Upper lobe of left lung (tissue), 4 donors: ENCODE measurements around the gene PLCH2.

ENCODE experiments used
- EP300 ChIP-seq, 4 donors: sonication (generic); formaldehyde crosslinking; IDR thresholded peaks; one replicate each; pipeline ENCODE4 v1.5.1; 2017; ENCODE audit warnings: antibody characterized with exemption in 4 of 4, control low read depth in 2 of 4
- POLR2A ChIP-seq, 4 donors: fragments of 450-650 bp; IDR thresholded peaks; one replicate each; pipeline ENCODE4 v1.5.1; 2016 to 2017; ENCODE audit warnings: antibody characterized with exemption in 4 of 4, mild to moderate bottlenecking in 2 of 4
- POLR2AphosphoS5 ChIP-seq, 2 donors: sonication (generic); formaldehyde crosslinking; IDR thresholded peaks; one replicate each; pipeline ENCODE4 v1.5.1; 2017; ENCODE audit warnings: antibody characterized with exemption in 2 of 2
- TF ChIP-seq, protein P1 (sequence below), 6 experiments: fragments of 450-650 bp in 4 of 6; fragments of 200-600 bp in 2 of 6; sonication (generic) in 2 of 6; IDR thresholded peaks; one replicate each; pipeline ENCODE4 v1.5.1; 2016 to 2019; ENCODE audit warnings: antibody characterized with exemption in 6 of 6

DNA sequence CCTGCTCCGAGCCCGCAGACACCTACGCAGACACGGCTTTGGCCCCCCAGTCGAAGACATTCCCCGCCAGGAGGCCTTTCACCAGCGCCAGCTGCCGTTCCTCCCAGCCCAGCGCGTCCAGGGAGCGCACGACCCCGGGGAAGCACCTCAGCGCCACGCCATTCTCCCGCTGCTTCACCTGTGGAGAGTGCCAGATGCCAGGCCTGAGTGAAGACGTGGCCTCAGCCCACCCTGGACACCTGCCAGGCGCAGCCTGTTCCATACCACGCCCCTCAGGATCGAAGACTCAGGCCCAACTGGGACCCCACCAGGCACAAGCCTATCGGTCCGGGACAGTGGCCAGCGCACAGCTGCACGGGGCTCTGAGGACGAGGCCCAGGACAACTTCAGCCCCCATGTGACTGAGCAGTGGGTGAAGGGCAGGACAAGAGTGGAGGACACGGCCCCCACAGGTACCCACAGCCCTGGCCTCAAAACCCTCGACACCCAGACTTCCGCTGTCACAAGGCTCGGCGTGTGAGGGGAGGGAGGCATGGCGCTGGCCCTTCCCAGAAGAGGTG lies 36.9 kb downstream of the PLCH2 start:
- TF ChIP-seq, protein P1, sequence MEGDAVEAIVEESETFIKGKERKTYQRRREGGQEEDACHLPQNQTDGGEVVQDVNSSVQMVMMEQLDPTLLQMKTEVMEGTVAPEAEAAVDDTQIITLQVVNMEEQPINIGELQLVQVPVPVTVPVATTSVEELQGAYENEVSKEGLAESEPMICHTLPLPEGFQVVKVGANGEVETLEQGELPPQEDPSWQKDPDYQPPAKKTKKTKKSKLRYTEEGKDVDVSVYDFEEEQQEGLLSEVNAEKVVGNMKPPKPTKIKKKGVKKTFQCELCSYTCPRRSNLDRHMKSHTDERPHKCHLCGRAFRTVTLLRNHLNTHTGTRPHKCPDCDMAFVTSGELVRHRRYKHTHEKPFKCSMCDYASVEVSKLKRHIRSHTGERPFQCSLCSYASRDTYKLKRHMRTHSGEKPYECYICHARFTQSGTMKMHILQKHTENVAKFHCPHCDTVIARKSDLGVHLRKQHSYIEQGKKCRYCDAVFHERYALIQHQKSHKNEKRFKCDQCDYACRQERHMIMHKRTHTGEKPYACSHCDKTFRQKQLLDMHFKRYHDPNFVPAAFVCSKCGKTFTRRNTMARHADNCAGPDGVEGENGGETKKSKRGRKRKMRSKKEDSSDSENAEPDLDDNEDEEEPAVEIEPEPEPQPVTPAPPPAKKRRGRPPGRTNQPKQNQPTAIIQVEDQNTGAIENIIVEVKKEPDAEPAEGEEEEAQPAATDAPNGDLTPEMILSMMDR (IDR thresholded peaks at IDR 0.05) = no peak
- TF ChIP-seq POLR2A (IDR thresholded peaks at IDR 0.05) (no peak), POLR2AphosphoS5 (IDR thresholded peaks at IDR 0.05) (no peak), EP300 (IDR thresholded peaks at IDR 0.05) (no peak)
